HEK293 (cell line): ENCODE data around the gene PTPRH.
A peak's percentile ranks its signal among the peaks of the same experiment; 100 is the strongest.

Experiments
- CTCF ChIA-PET: fragments of 350-600 bp; formaldehyde crosslinking; extraction: SDS; loops from one replicate; lab custom pipeline; 2021; ENCODE audit warnings: antibody characterized with exemption; lab: Yijun Ruan, JAX
- POLR2A ChIA-PET: fragments of 300-600 bp; formaldehyde crosslinking; extraction: SDS; loops from one replicate; lab custom pipeline; 2020; ENCODE audit warnings: antibody characterized with exemption, inconsistent platforms; lab: Yijun Ruan, JAX
- H3K27ac ChIP-seq: fragments of 200-500 bp; sonication (Bioruptor generic); 2 replicates; pipeline ENCODE4 v1.5.1; 2014; ENCODE audit warnings: low read depth, low read length, control low read depth, inconsistent platforms; ENCODE audit errors: extremely low read depth
- H3K36me3 ChIP-seq, 2 experiments: fragments of 200-500 bp in 1 of 2; sonication (Bioruptor generic) in 1 of 2; 1 replicate in 1 of 2; 2 replicates in 1 of 2; pipeline ENCODE4 v1.5.1; 2014 to 2017; ENCODE audit warnings: inconsistent platforms in 2 of 2, low read length in 2 of 2; ENCODE audit not compliant: control insufficient read depth in 2 of 2, insufficient read depth in 1 of 2
- H3K4me1 ChIP-seq: fragments of 200-500 bp; sonication (Bioruptor generic); 2 replicates; pipeline ENCODE4 v1.5.1; 2014; ENCODE audit warnings: mild to moderate bottlenecking, low read length, inconsistent platforms; ENCODE audit not compliant: control insufficient read depth, insufficient read depth
- H3K4me3 ChIP-seq: 2 replicates; pipeline ENCODE4 v1.5.1; 2011; ENCODE audit warnings: low read depth, mild to moderate bottlenecking, control low read depth, low read length, moderate library complexity
- H3K9me3 ChIP-seq: fragments of 200-500 bp; sonication (Bioruptor generic); 2 replicates; pipeline ENCODE4 v1.5.1; 2014; ENCODE audit warnings: low read depth, low read length, inconsistent platforms; ENCODE audit not compliant: control insufficient read depth, insufficient read depth
- EGR2 ChIP-seq: fragments of 450-650 bp; formaldehyde crosslinking; IDR thresholded peaks from 2 replicates; pipeline ENCODE4 v1.5.1; 2016; ENCODE audit warnings: low read depth, missing biosample characterization, missing genetic modification characterization
- PRDM1 ChIP-seq: fragments of 450-650 bp; formaldehyde crosslinking; IDR thresholded peaks from 2 replicates; pipeline ENCODE4; 2016; ENCODE audit warnings: missing biosample characterization, missing genetic modification characterization
- PRDM10 ChIP-seq: fragments of 450-650 bp; formaldehyde crosslinking; IDR thresholded peaks from 2 replicates; pipeline ENCODE4 v1.5.1; 2016; ENCODE audit warnings: missing biosample characterization, missing genetic modification characterization
- RBAK ChIP-seq: fragments of 450-650 bp; formaldehyde crosslinking; IDR thresholded peaks from 2 replicates; pipeline ENCODE4 v1.5.1; 2016; ENCODE audit warnings: missing biosample characterization, missing genetic modification characterization
- SCRT1 ChIP-seq: fragments of 450-650 bp; formaldehyde crosslinking; IDR thresholded peaks from 2 replicates; pipeline ENCODE4 v1.5.1; 2016; ENCODE audit warnings: missing biosample characterization, missing genetic modification characterization, borderline replicate concordance
- ZBTB1 ChIP-seq: fragments of 450-650 bp; formaldehyde crosslinking; IDR thresholded peaks from 2 replicates; pipeline ENCODE4 v1.5.1; 2016; ENCODE audit warnings: missing biosample characterization, missing genetic modification characterization
- ZBTB7A ChIP-seq: fragments of 450-650 bp; formaldehyde crosslinking; IDR thresholded peaks from 2 replicates; pipeline ENCODE4 v1.5.1; 2016; ENCODE audit warnings: low read depth, missing biosample characterization, missing genetic modification characterization
- ZNF121 ChIP-seq: fragments of 450-650 bp; formaldehyde crosslinking; IDR thresholded peaks from 2 replicates; pipeline ENCODE4 v1.5.1; 2016; ENCODE audit warnings: missing biosample characterization, missing genetic modification characterization
- ZNF211 ChIP-seq: fragments of 450-650 bp; formaldehyde crosslinking; IDR thresholded peaks from 2 replicates; pipeline ENCODE4 v1.5.1; 2016; ENCODE audit warnings: low read depth, missing biosample characterization, missing genetic modification characterization
- ZNF311 ChIP-seq: fragments of 450-650 bp; formaldehyde crosslinking; IDR thresholded peaks from 2 replicates; pipeline ENCODE4 v1.5.1; 2017; ENCODE audit warnings: missing biosample characterization, missing genetic modification characterization, borderline replicate concordance
- ZNF501 ChIP-seq: fragments of 450-650 bp; formaldehyde crosslinking; IDR thresholded peaks from 2 replicates; pipeline ENCODE4 v1.5.1; 2016; ENCODE audit warnings: missing biosample characterization, missing genetic modification characterization
- ZNF529 ChIP-seq: fragments of 450-650 bp; formaldehyde crosslinking; IDR thresholded peaks from 2 replicates; pipeline ENCODE4 v1.5.1; 2017; ENCODE audit warnings: missing genetic modification characterization, missing biosample characterization; ENCODE audit not compliant: insufficient replicate concordance
- ZNF530 ChIP-seq: fragments of 450-650 bp; formaldehyde crosslinking; IDR thresholded peaks from 2 replicates; pipeline ENCODE4 v1.5.1; 2016; ENCODE audit warnings: low read depth, missing biosample characterization, missing genetic modification characterization
- ZNF560 ChIP-seq: fragments of 450-650 bp; formaldehyde crosslinking; IDR thresholded peaks from 2 replicates; pipeline ENCODE4 v1.5.1; 2017; ENCODE audit warnings: missing biosample characterization, missing genetic modification characterization, borderline replicate concordance
- ZNF639 ChIP-seq: fragments of 450-650 bp; formaldehyde crosslinking; IDR thresholded peaks from 2 replicates; pipeline ENCODE4 v1.5.1; 2016; ENCODE audit warnings: missing biosample characterization, missing genetic modification characterization

The PTPRH gene

GRCh38 chr19:55255618-55256423 is 46.5 kb upstream of the PTPRH start (continued):
- TF ChIP-seq ZNF311 (tag by site-specific recombination), result no peak

- no peak overlapping the region for H3K4me3 ChIP-seq
- TF ChIP-seq SCRT1 (tag by site-specific recombination), result no peak
- no peak for TF ChIP-seq ZNF529 (tag by site-specific recombination)
- TF ChIP-seq PRDM10 (tag by site-specific recombination), result no peak
- no peak for TF ChIP-seq EGR2
- TF ChIP-seq ZNF501 (tag by site-specific recombination), result no peak
- H3K9me3 ChIP-seq, result no peaks in the 10 kb centered on the region
- H3K4me1 ChIP-seq, result peaks cover 23% of the 10 kb centered on the region
- ChIA-PET POLR2A (no interaction called here), CTCF (interaction anchor here (0.6 to 2.2 kb wide), 5 partner anchors 18 to 119 kb away, joined by 3 to 7 read pairs (median 4); no protein-coding TSS in a partner anchor)
- H3K27ac ChIP-seq, result no peak overlapping the region
- H3K36me3 ChIP-seq, result peaks cover 0 to 44% of the 10 kb centered on the region in 2 experiments; a peak in 2 of 3 replicates
Observed at GRCh38 chr19:55254625-55254977, 45.3 kb upstream of the PTPRH start.

- H3K27ac ChIP-seq, result no peak overlapping the region
- TF ChIP-seq ZNF211 (tag by site-specific recombination) (no peak), ZNF560 (tag by site-specific recombination) (no peak), PRDM1 (peak; percentile 27; the same call in 1 of the 2 replicates), ZBTB1 (tag by site-specific recombination) (no peak)
- TF ChIP-seq, all 188 proteins: peak for 1
- CTCF ChIA-PET, result interaction anchor here (0.9 to 1.3 kb wide), 3 partner anchors 18 to 47 kb away, joined by 3 to 6 read pairs (median 4); no protein-coding TSS in a partner anchor
- H3K9me3 ChIP-seq, result no peaks in the 10 kb centered on the region
- H3K4me1 ChIP-seq, result peaks cover 21% of the 10 kb centered on the region
- POLR2A ChIA-PET, result no interaction called here
- peaks cover 0 to 44% of the 10 kb centered on the region in 2 experiments; a peak in 2 of 3 replicates for H3K36me3 ChIP-seq
- H3K4me3 ChIP-seq, result no peak overlapping the region
Observed at GRCh38 chr19:55253842-55254624, 44.7 kb upstream of the PTPRH start.

GRCh38 chr19:55252760-55253663 is 43.7 kb upstream of the PTPRH start:
- peaks cover 0 to 49% of the 10 kb centered on the region in 2 experiments; a peak in 2 of 3 replicates for H3K36me3 ChIP-seq
- no peaks in the 10 kb centered on the region for H3K9me3 ChIP-seq
- ChIA-PET CTCF (interaction anchor here (1.0 kb wide), 1 partner anchor 93 kb away, joined by 3 read pairs; no protein-coding TSS in a partner anchor), POLR2A (interaction anchor here (0.7 kb wide), 1 partner anchor 36 kb away, joined by 10 read pairs; no protein-coding TSS in a partner anchor)
- no peak overlapping the region for H3K4me3 ChIP-seq
- H3K27ac ChIP-seq, result no peak overlapping the region
- peaks cover 21% of the 10 kb centered on the region for H3K4me1 ChIP-seq
- TF ChIP-seq ZNF639 (tag by site-specific recombination), result no peak
- no peak for TF ChIP-seq ZNF530
- no peak for TF ChIP-seq ZBTB7A
- TF ChIP-seq RBAK, result no peak
- no peak for TF ChIP-seq ZNF121
